NOMO-1 (cell line): ENCODE results near the gene EDN2.

ENCODE experiments used
- DNase-seq, 2 experiments: peaks; one replicate each; lab custom pipeline; 2025; ENCODE audit not compliant: unreplicated experiment in 2 of 2; lab: John Stamatoyannopoulos, UW

EDN2 gene

DNA sequence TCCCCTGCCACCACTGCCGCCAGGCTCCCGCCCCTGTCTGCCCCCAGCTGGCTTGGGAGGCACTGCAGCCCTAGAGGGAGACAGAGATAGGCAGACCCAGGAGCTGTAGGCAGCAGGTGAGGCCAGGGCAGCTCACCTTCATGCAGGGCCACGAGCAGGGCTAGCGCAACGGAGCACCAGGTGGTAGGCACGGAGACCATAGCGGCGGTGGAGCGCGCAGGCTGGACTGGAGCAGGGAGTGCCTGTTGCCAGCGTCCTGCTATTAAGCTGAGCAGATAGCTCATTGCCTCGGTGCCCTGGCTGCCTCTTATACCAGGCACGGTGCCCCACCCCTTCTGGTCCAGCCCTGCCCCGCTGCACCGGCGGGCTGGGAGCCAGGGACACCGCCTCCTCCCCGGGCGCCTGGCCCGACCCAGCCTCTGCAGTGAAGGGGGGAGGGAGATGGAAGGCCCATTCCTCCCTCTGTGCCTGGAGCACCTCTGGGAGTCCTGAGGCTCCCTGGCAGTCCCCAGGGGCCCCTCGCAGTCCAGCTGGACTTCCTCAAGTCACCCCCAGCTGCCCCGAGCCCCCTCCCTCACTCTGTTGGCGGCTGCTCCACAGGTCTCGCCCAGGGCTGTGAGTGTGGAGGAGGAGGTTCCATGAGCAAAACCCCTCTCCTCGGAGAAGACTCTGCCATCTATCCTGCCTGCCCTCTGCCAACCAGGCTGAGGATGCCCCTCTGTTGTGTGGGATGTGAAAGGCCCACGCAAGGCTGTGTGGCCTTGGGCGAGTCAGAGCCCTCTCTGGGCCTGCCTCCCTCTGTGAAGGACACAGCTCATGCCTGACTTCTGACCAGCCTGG lies at the start of gene EDN2:
Gene EDN2, minus strand, starts transcription at position 282 of the 840 bp plus-strand sequence. Its CDS starts 82 bp downstream, at position 200.
- no peak for DNase-seq

DNA sequence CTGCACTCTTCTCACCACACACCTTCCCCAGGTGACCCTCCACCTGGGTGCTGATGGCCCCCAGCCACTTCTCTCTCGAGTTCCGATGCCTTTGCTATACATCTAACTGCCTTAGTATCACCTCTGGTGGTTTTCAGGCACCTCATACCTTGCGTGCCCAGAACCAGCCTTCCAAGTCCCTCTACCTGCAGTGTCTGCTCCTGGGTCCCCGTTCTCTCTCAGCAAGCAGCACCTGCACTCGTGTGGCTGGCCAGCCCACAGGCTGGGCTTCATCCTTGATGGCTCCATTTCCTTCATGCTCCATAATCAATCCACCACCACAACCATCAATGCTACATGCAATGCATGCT lies 49.2 kb upstream of the EDN2 start:
- DNase-seq, result no peak

DNA sequence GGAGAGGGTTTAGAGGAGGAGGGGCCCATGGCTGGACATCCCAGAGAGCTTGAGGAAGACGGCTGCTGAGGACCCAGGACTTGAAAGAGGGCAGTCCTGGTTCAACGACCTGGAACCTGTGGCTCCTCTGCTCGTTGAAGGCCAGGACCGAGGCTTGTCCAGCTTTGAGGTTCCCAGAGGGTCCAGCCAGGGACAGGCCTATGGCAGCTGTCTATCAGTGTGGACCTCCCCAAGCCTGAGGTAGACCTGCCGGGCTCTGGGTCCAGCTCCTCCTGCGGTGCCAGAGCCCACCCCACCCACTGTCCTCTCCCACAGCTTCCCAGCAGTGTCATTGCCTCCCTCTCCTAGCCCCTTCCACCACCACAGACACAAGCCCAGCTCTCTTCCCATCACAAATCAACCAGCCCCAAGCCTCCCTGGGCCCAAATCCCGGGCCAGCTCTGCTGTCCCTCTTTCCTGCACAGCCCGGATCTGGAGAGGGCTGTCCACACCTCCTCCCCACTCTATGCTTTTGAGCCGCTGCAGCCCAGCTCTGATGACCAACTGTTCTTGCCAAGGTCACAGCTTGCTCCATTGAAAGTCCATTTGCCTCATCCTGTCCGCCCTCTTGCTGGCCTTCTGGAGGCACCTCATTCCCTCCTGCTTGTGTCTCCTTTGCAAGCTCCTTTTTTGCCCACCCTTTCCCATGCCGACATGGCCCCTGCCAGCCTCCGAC lies 48.7 kb upstream of the EDN2 start:
- DNase-seq, result no peak

DNA sequence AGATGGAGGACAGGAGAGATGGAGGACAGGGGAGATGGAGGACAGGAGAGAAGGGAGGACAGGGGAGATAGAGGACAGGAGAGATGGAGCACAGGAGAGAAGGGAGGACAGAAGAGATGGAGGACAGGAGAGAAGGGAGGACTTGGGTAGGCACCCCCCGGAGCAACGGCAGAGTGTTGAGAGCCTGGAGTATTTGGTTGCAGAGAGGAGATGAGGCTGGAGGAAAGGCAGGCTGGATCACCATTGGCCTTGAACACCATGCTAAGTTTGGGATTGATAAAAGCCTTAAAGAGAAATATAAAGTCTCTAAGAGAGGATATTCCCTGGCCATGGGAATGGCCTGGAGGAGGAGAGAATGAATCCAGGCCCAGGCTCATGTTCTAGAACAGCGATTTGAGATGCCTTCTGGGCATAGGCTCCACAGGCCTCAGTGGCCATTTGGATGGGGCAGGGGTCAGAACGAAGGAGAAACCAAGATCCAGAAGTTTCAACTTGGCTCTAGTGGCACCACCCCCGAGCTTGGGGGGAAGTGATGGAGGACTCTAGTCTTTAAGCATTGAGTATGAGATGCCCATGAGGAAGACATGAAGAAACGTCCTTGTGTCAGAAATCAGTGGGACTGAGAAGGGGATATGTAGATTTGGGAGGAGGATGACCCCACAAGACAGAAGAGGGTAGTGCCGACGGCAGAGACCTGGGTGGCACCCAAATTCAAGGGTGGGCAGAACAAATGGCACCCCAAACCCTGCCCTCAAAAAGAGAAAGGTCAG lies 47.9 kb upstream of the EDN2 start:
- no peak for DNase-seq

DNA sequence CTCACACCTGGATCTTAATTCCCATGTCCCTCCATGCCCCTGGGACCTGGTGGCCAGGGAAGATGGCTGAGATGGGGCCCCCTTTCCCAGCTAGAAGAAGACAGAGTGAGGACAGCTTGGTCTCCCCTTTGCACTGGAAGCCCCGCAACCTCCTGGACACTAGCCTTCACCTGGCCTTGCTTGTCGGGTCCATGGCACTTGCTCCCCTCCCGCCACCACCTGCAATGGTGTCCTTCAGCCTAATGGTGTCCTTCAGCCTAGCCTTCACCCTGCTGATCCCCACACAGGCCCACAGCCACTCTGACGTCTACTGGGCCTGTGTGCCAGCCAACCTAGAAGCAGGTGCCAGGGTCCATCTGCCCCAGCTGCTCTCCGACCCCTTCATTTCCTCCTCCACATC lies 45.9 kb upstream of the EDN2 start:
- no peak for DNase-seq

DNA sequence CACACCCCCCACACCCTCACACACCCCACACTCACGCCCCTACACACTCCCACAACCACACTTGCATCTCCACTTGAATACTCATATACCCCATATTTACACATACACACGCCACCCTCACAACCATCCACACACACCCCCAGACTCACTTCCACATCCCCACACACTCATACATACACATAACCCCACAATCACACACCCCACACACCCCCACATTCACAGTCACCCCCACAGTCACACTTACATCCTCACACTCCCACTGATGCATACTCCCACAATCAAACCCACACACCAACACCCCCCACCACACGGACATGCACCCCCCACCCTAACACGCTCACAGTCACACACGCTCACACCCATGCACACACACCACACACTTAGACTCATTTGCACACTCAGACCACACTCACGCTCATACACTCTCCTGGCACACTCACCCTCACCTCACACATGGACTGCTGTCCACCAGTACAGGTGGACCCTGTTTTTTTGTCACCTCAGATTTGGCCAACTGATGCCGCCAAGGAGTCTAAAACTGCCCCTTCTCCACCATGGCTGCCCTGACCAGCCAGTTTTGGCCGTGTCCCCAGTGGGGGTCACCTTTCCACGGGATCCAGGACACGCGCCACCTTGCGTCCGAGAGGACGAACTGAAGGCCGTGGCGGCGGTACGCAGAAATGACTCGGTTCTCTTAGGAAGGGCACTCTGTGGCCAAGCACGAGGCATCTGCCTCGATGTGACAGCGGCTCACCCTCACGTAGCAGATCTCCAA lies 45.3 kb upstream of the EDN2 start:
- DNase-seq, result no peak

DNA sequence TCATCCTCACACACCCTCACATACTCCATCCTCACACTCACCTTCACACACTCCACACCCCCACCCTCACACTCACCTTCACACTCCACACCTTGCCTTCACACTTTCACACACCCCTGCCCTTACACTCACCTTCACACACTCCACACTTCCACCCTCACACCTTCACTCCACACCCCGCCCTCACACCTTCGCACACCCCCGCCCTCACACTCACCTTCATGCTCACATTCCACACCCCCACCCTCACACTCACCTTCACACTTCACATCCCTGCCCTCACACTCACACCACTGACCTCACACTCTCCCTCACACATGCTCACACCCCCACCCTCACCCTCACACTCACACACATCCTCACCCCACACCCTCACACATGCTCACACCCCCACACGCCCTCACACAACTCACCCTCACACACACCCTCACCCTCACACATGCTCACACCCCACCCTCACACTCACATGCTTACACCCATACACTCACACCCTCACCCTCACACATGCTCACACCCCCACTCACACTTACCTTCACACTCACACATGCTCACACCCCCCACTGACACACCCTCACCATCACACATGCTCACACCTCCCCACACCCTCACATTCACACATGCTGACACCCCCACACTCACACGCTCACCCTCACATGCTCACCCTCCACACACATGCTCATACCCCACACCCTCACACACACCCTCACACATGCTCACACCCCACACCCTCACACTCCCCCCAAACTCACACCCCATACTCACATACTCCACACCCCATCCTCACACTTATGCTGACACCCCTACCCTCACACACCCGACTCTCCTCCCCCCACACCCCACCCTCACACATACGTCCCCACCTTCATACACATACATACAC lies 44.5 kb upstream of the EDN2 start:
- no peak for DNase-seq

DNA sequence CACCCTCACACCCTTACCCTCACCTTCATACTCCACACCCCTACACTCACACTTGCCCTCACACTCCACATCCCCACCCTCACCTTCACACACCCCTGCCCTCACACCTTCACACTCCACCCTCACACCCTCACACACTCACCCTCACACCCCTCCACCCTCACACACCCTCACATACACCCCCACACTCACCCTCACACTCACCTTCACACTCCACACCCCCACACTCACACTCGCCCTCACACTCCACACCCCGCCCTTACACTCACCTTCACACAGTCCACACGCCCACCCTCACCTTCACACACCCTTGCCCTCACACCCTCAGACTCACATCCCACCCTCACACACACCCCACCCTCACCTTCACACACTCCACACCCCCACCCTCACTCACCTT lies 43.6 kb upstream of the EDN2 start:
- no peak for DNase-seq

DNA sequence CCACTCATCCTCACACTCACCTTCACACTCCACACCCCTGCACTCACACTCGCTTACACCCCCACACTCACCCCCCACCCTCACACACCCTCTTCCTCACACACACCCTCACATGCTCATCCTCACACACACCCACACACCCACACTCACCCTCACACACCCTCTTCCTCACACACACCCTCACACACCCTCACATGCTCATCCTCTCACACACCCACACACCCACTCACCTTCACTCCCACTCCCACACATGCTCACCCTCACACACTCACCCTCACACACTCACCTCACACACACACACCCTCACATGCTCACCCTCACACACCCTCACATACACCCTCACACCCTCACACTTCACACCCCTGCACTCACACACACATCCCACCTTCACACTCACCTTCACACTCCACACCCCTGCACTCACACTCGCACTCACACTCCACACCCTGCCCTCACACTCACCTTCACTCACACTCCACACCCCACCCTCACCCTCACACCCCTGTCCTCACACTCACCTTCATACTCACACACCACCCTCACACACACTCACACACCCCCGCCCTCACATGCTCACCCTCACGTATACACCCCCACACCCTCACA lies 42.6 kb upstream of the EDN2 start:
- no peak for DNase-seq

DNA sequence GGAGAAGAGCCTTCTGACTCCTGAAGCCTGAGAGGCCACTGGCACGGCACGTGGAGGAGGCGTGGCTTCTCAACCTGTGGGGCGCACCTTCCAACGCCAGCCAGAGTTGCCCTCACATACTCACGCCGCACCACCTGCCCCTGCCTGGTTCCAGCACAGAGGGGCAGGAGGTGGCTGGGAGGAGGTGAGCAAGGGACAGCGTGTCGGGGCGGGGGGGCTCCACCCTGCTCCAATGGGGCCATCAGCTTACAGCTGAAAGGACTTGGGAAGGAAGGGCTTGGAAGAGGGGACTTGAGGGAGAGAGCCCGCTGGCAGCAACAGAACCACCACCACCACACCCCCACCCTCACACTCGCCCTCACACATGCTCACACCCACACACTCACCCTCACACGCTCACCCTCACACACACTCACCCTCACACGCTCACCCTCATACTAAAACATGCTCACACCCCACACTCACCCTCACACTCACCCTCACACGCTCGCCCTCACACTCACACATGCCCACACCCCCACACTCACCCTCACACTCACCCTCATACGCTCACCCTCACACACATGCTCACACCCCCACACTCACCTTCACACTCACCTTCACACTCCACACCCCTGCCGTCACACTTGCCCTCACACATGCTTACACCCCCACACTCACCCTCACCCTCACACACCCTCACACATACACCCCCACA lies 41.6 kb upstream of the EDN2 start:
- DNase-seq, result no peak

DNA sequence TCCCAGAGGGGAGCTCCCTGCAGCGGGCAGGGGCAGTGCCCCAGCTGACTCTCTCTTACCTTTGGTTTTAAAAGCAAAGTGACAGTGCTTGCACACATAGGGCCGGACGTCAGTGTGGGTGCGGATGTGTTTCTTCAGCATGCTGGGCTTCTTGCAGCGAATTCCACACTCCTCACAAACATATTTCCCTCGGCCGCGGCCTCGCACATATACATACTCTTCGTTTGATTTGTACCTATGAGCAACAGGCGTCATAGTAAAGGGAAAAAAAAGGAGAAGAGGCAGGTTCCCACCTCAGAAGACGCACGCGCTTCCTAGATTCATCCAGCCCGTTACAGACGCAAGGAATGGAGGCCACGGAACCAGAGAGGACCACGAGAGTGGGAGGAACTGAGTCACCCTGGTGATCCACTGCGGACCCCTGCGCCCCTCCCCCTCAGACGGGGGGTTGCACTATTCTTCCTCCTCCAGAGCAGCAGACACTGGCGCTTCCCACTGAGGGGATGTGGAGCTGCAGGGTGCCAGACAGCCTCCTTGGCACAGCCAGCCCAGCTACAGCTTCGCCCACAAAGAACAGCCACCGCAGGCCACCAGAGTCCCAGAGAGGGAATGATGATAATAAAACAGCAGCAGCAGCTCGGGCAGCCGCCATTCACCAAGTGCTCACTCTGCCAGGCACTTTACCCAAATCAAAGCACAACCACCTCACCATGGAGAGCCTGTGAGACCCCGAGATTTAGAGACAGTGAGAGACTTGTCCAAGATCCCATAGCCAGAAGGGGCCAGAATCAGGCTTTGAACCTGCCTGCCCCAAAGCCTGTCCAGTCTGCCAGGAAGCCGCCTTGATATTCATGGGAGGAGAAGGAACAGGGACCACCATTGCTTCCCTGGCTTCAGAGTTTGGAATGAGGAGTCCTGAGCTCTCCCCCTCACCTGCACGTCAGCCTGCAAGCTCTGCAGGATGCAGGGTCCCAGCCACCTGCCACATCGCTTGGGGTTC lies 40.5 kb upstream of the EDN2 start:
- DNase-seq, result no peak

DNA sequence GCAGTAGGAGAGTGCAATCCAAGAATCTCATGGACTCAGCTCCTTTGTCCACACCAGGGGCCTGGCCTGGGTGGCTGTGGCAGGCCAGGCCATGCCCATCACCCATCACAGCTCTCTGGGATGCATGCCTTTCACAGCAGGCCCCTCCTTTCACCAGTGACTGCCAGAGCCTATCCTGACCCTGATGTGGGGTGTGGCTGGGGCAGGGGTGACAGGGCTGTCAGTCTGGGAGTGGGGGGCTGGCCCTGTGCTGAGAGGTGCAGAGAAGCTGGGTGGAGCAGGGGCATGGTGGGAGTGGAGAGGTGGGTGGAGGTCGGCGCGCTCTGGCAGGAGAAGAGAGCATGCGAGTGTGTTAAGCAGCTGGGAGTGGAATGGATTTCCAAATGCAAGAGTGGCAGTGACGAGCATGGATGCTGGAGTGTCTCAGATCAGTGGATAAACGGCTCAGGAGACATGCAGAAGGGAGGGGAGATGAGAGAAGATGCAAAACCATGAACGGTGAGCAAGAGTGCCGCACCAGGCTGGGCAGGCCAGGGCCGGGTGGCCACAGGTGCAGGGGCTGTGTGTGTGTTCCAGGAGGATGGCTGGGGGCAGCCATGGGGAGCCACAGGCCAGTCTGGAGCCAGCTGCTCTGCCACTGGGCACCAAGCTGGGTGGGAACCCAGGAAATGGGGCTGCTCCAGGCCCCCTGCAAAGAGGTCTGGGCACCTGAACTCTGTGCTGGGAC lies 39.6 kb upstream of the EDN2 start:
- DNase-seq, result no peak

DNA sequence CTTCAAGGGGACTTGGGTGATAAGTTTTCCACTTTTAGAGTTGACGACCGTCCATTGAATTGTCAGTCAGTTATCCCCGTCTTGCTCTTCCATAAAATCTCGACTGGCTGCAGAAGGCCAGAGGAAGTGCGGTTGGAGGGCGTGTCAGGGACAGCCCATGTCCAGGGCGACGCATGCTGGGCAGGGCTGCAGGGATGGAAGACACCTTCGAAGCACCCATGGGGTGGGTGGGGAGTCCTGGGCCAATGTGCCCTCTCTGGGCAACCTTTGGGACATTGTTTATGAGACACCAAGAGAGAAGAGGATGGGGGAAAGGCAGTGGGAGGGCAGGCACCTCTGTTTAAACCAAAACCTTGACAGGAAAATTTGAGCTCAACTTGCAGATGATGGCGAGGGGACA lies 38.6 kb upstream of the EDN2 start:
- no peak for DNase-seq

DNA sequence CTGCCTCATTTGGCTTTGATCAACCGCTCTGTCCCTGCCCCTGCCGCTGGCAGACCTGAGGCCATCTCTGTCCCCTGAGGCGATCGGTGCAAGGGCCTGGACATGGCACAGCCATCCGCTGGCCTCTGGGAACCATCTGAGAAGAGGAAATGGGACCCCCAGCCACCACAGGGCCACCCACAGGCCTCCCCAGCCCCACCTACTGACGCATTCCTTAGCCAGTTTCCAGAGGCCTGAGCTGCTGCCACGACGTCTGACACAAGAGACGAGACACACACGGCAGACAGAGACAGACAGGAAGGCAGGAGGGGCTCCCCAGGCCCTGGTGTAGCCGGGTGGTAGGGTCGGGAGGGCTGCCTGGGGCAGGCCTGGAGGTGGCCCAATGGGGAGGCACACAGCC lies 37.3 kb upstream of the EDN2 start:
- DNase-seq, result no peak

DNA sequence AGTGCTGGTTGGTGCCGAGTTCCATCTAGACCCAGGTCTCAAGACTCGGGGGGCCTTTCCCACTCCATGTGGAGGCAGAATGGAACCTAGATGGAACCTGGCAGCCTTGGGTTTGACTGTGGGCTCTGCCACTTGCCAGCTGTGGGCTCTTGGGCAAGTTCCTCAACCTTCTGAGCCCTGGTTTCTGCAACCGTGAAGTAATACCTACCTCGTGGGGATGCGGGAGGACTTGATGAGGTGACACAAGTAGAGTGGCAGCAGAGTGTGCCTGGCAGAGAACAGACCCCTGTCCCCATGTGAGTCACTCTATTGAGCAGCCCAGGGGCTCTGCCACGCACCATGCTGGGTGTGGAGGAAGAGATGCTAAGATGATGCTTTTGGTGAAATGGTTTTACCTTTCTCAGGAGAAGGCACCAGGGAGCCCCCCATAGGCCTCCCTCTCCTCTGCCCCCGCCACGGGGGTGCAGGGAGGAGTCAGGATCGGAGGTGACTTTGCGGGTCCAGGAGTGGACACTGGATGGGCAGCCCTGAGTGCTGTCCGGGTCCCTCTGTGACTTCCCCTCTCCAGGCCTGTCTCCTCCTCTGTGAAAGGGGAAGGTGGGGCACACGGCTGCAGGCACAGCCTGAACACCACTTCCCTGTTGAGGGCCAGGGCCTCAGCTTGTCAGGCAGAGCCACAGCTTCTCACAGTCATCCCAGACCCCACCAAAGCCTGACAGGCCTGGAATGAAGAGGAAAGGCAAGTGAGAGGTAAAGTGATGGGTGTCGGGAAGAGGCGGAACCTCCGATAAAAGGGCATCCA lies 36.7 kb upstream of the EDN2 start:
- peak; percentile 11 for DNase-seq

DNA sequence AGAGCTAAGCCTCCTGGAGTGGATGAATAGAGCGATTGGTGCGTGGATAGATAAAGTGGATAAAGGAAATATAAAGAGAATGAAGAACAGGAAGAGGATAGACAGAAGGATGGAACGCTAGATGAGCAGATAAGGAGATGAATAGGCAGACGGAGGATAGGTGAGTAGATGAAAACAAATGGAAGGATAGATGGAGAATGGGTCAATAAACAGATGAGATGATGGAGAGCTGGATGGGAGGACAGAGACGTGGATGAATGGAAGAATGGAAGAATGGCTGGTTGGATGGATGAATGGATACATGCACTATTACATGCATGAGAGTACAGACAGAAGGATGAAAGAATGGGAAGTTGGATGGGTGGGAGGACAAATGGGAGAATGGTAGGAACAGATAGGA lies 35.2 kb upstream of the EDN2 start:
- no peak for DNase-seq
